Measurements from ENCODE around the gene GEMIN7. TPM values are rescaled to one million over a fixed set of nuclear protein-coding genes. Genes with fewer than 3 reads are reported as not detected.

The GEMIN7 gene
- total RNA-seq, 1 donor, result 32.3 TPM

Small RNA genes within 50 kb of the gene (small RNA-seq; reads per million reads assigned to genes)
- not detected for gene RNU6-611P

Other genes with a start within 250 kb of the GEMIN7 start
- 79.4 TPM for gene NECTIN2, start 233.0 kb upstream of the GEMIN7 start, total RNA-seq
- gene TOMM40, start 188.0 kb upstream of the GEMIN7 start, total RNA-seq, result 57.6 TPM
- 6.2 TPM for gene APOE, start 173.5 kb upstream of the GEMIN7 start, total RNA-seq
- 3.0 TPM for gene APOC1, start 164.7 kb upstream of the GEMIN7 start, total RNA-seq
- gene APOC4, start 137.0 kb upstream of the GEMIN7 start, total RNA-seq, result not detected
- gene APOC2, start 133.2 kb upstream of the GEMIN7 start, total RNA-seq, result 0.27 TPM
- 49.8 TPM for gene CLPTM1, start 123.9 kb upstream of the GEMIN7 start, total RNA-seq
- 25.6 TPM for gene RELB, start 77.8 kb upstream of the GEMIN7 start, total RNA-seq
- 39.0 TPM for gene CLASRP, start 40.2 kb upstream of the GEMIN7 start, total RNA-seq
- 1.3 TPM for gene ZNF296, start 2.8 kb upstream of the GEMIN7 start, total RNA-seq
- 21.8 TPM for gene PPP1R37, start 13.9 kb downstream of the GEMIN7 start, total RNA-seq
- gene NKPD1, start 81.7 kb downstream of the GEMIN7 start, total RNA-seq, result 1.6 TPM
- gene TRAPPC6A, start 99.0 kb downstream of the GEMIN7 start, total RNA-seq, result 61.9 TPM
- 6.2 TPM for gene BLOC1S3, start 99.5 kb downstream of the GEMIN7 start, total RNA-seq
- gene EXOC3L2, start 166.1 kb downstream of the GEMIN7 start, total RNA-seq, result 0.54 TPM
- gene MARK4, start 172.0 kb downstream of the GEMIN7 start, total RNA-seq, result 13.5 TPM
- 0.27 TPM for gene CKM, start 243.6 kb downstream of the GEMIN7 start, total RNA-seq